ENCODE results near the gene NFASC. TPM values are rescaled to one million over a fixed set of nuclear protein-coding genes. Genes with fewer than 3 reads are reported as not detected.
A peak's percentile ranks its signal among the peaks of the same experiment; 100 is the strongest.

Gene NFASC
- total RNA-seq, 8 experiments from 2014 or later: 0.56 to 85.7 (median 43.3) TPM

GRCh38 chr1:204958317-204959307 lies 88.0 kb downstream of the NFASC start:
- Histone ChIP-seq H3K27ac (no peak overlapping the region), H3K4me1 (replicated peaks in 1 of 2) (peaks cover 20 to 28% of the 10 kb centered on the region in 2 donors), H3K4me3 (no peak overlapping the region)
- in situ Hi-C loops (cut with MboI; ENCODE audit: low pct_unique_long_range_greater_than_20kb in 2 of 9, low sequenced_read_pairs in 9 of 9, unreplicated experiment in 9 of 9): loop anchor here in 1 of 9 experiments (25.0 kb wide), 1 partner anchor 104 kb away; no protein-coding TSS in a partner anchor
- no peak for ATAC-seq (replicated peaks in 6 of 8)
- WGBS, 10 experiments: 37 to 90% (median 73%) methylated on average over 4 to 11 of the region's 11 CpGs

- 0 to 92% (median 70%) methylated on average over 1 to 5 of the region's 5 CpGs; no CpG with 5 or more reads in 3 of the 10 experiments for WGBS, 10 experiments
- Histone ChIP-seq H3K4me1 (replicated peaks in 1 of 2) (peaks cover 22 to 28% of the 10 kb centered on the region in 2 donors), H3K4me3 (no peak overlapping the region), H3K27ac (no peak overlapping the region)
- peak in 1 of 8 experiments; percentile 13 for ATAC-seq (replicated peaks in 6 of 8)
- in situ Hi-C loops (cut with MboI; ENCODE audit: low pct_unique_long_range_greater_than_20kb in 2 of 9, low sequenced_read_pairs in 9 of 9, unreplicated experiment in 9 of 9): loop anchor here in 1 of 9 experiments (25.0 kb wide), 1 partner anchor 103 kb away; no protein-coding TSS in a partner anchor
Observed at GRCh38 chr1:204959374-204959773, 88.7 kb downstream of the NFASC start.

- Histone ChIP-seq H3K4me1 (replicated peaks in 1 of 2) (peaks cover 22 to 28% of the 10 kb centered on the region in 2 donors), H3K27ac (no peak overlapping the region), H3K4me3 (no peak overlapping the region)
- in situ Hi-C loops (cut with MboI; ENCODE audit: low pct_unique_long_range_greater_than_20kb in 2 of 9, low sequenced_read_pairs in 9 of 9, unreplicated experiment in 9 of 9): loop anchor here in 1 of 9 experiments (25.0 kb wide), 1 partner anchor 102 kb away; no protein-coding TSS in a partner anchor
- ATAC-seq (replicated peaks in 6 of 8): peak in 1 of 8 experiments; percentile 6
- 83 to 100% (median 94%) methylated on average over 2 of the region's 2 CpGs; no CpG with 5 or more reads in 7 of the 10 experiments for WGBS, 10 experiments
Observed at GRCh38 chr1:204959836-204960235, 89.2 kb downstream of the NFASC start.

- ATAC-seq (replicated peaks in 6 of 8): peak in 4 of 8 experiments; percentile 44 to 79 (median 56)
- in situ Hi-C loops (cut with MboI; ENCODE audit: low pct_unique_long_range_greater_than_20kb in 2 of 9, low sequenced_read_pairs in 9 of 9, unreplicated experiment in 9 of 9): loop anchor here in 1 of 9 experiments (25.0 kb wide), 1 partner anchor 102 kb away; no protein-coding TSS in a partner anchor
- WGBS, 10 experiments: 40 to 100% (median 89%) methylated on average over 2 to 8 of the region's 8 CpGs; no CpG with 5 or more reads in 3 of the 10 experiments
Observed at GRCh38 chr1:204960306-204961125, 89.9 kb downstream of the NFASC start.

GRCh38 chr1:204961765-204962419 lies 91.2 kb downstream of the NFASC start:
- WGBS, 10 experiments: 10 to 81% (median 72%) methylated on average over 4 to 8 of the region's 8 CpGs
- no peak for ATAC-seq (replicated peaks in 6 of 8)
- H3K4me3 ChIP-seq: no peak overlapping the region
- peaks cover 31 to 32% of the 10 kb centered on the region in 2 donors for H3K4me1 ChIP-seq (replicated peaks in 1 of 2)
- in situ Hi-C loops (cut with MboI; ENCODE audit: low pct_unique_long_range_greater_than_20kb in 2 of 9, low sequenced_read_pairs in 9 of 9, unreplicated experiment in 9 of 9): loop anchor here in 1 of 9 experiments (25.0 kb wide), 1 partner anchor 100 kb away; no protein-coding TSS in a partner anchor
- peak overlapping the region in 1 of 2 donors; percentile 6 for H3K27ac ChIP-seq

More at GRCh38 chr1:204960306-204961125, 89.9 kb downstream of the NFASC start:
- Histone ChIP-seq H3K27ac (no peak overlapping the region), H3K4me3 (no peak overlapping the region), H3K4me1 (replicated peaks in 1 of 2) (peaks cover 22 to 28% of the 10 kb centered on the region in 2 donors)

- in situ Hi-C loops (cut with MboI; ENCODE audit: low pct_unique_long_range_greater_than_20kb in 2 of 9, low sequenced_read_pairs in 9 of 9, unreplicated experiment in 9 of 9): loop anchor here in 1 of 9 experiments (25.0 kb wide), 1 partner anchor 99 kb away; no protein-coding TSS in a partner anchor
- Histone ChIP-seq H3K4me1 (replicated peaks in 1 of 2) (peaks cover 41 to 42% of the 10 kb centered on the region in 2 donors), H3K4me3 (no peak overlapping the region), H3K27ac (no peak overlapping the region)
- WGBS, 10 experiments: 53 to 93% (median 73%) methylated on average over 1 to 6 of the region's 6 CpGs
- ATAC-seq (replicated peaks in 6 of 8): peak in 5 of 8 experiments; percentile 12 to 65 (median 58)
Observed at GRCh38 chr1:204962742-204963632, 92.3 kb downstream of the NFASC start.

- WGBS, 10 experiments: 24 to 83% (median 30%) methylated on average over 1 to 5 of the region's 6 CpGs; no CpG with 5 or more reads in 2 of the 10 experiments
- Histone ChIP-seq H3K4me3 (no peak overlapping the region), H3K4me1 (replicated peaks in 1 of 2) (peaks cover 27 to 39% of the 10 kb centered on the region in 2 donors), H3K27ac (peak overlapping the region; percentile 15 to 27)
- in situ Hi-C loops (cut with MboI; ENCODE audit: low pct_unique_long_range_greater_than_20kb in 2 of 9, low sequenced_read_pairs in 9 of 9, unreplicated experiment in 9 of 9): loop anchor here in 1 of 9 experiments (25.0 kb wide), 1 partner anchor 95 kb away; no protein-coding TSS in a partner anchor
- peak in 5 of 8 experiments; percentile 58 to 89 (median 86) for ATAC-seq (replicated peaks in 6 of 8)
Observed at GRCh38 chr1:204967451-204967850, 96.8 kb downstream of the NFASC start.

GRCh38 chr1:204968135-204968534 lies 97.5 kb downstream of the NFASC start:
- Histone ChIP-seq H3K27ac (peak overlapping the region; percentile 15 to 27), H3K4me1 (replicated peaks in 1 of 2) (peaks cover 20 to 32% of the 10 kb centered on the region in 2 donors), H3K4me3 (no peak overlapping the region)
- peak in 1 of 8 experiments; percentile 1 for ATAC-seq (replicated peaks in 6 of 8)
- 44 to 94% (median 85%) methylated on average over 1 to 10 of the region's 10 CpGs; no CpG with 5 or more reads in 4 of the 10 experiments for WGBS, 10 experiments
- in situ Hi-C loops (cut with MboI; ENCODE audit: low pct_unique_long_range_greater_than_20kb in 2 of 9, low sequenced_read_pairs in 9 of 9, unreplicated experiment in 9 of 9): loop anchor here in 1 of 9 experiments (25.0 kb wide), 1 partner anchor 94 kb away; no protein-coding TSS in a partner anchor

- Histone ChIP-seq H3K4me3 (no peak overlapping the region), H3K27ac (no peak overlapping the region), H3K4me1 (replicated peaks in 1 of 2) (peaks cover 15 to 24% of the 10 kb centered on the region in 2 donors)
- ATAC-seq (replicated peaks in 6 of 8): no peak
- 51 to 100% (median 96%) methylated on average over 1 to 16 of the region's 16 CpGs; no CpG with 5 or more reads in 1 of the 10 experiments for WGBS, 10 experiments
- in situ Hi-C loops (cut with MboI; ENCODE audit: low pct_unique_long_range_greater_than_20kb in 2 of 9, low sequenced_read_pairs in 9 of 9, unreplicated experiment in 9 of 9): loop anchor here in 1 of 9 experiments (25.0 kb wide), 1 partner anchor 93 kb away; no protein-coding TSS in a partner anchor
Observed at GRCh38 chr1:204968951-204969350, 98.3 kb downstream of the NFASC start.

- Histone ChIP-seq H3K4me1 (replicated peaks in 1 of 2) (peaks cover 15 to 24% of the 10 kb centered on the region in 2 donors), H3K27ac (no peak overlapping the region), H3K4me3 (no peak overlapping the region)
- 85 to 100% (median 100%) methylated on average over 1 to 2 of the region's 2 CpGs; no CpG with 5 or more reads in 3 of the 10 experiments for WGBS, 10 experiments
- ATAC-seq (replicated peaks in 6 of 8): no peak
- in situ Hi-C loops (cut with MboI; ENCODE audit: low pct_unique_long_range_greater_than_20kb in 2 of 9, low sequenced_read_pairs in 9 of 9, unreplicated experiment in 9 of 9): loop anchor here in 1 of 9 experiments (25.0 kb wide), 1 partner anchor 91 kb away; no protein-coding TSS in a partner anchor
Observed at GRCh38 chr1:204970937-204971336, 100.3 kb downstream of the NFASC start.
